OCI-LY7 (cell line): ENCODE data around the gene SLC31A1. TPM values are rescaled to one million over a fixed set of nuclear protein-coding genes. Genes with fewer than 3 reads are reported as not detected.

Source experiments
- BruUV-seq: library from RNA; stranded (reverse); fragments of 400-500 nt; replicated peaks from 2 replicates; lab custom pipeline; 2021; lab: Mats Ljungman, UMichigan
- CTCF ChIA-PET: fragments of 300-600 bp; sonication (Branson Sonifier 250); formaldehyde crosslinking; loops from one replicate; lab custom pipeline; 2022; ENCODE audit warnings: antibody characterized with exemption; ENCODE audit not compliant: unreplicated experiment; lab: Charles Lee
- POLR2A ChIA-PET: fragments of 300-600 bp; sonication (Branson Sonifier 250); formaldehyde crosslinking; loops from one replicate; lab custom pipeline; 2022; ENCODE audit warnings: antibody characterized with exemption; lab: Charles Lee
- DNase-seq: peaks from one replicate; pipeline ENCODE4 v3.0.0-alpha.2; 2015; ENCODE audit warnings: low spot score
- H2AFZ ChIP-seq: fragments of 200-600 bp; sonication (generic), shearing (Covaris generic); 2 replicates; pipeline ENCODE4 v1.6.1; 2014; ENCODE audit warnings: mild to moderate bottlenecking, antibody characterized with exemption, low read length, moderate library complexity
- H3K27ac ChIP-seq: fragments of 200-600 bp; sonication (generic); 2 replicates; pipeline ENCODE4 v1.5.1; 2014; ENCODE audit warnings: mixed run types, low read depth, mild to moderate bottlenecking, moderate library complexity, low read length, inconsistent platforms; ENCODE audit not compliant: poor library complexity, severe bottlenecking
- H3K36me3 ChIP-seq: fragments of 200-600 bp; sonication (generic); 2 replicates; pipeline ENCODE4 v1.6.1; 2014; ENCODE audit warnings: mild to moderate bottlenecking, antibody characterized with exemption, low read length, moderate library complexity, mixed read lengths; ENCODE audit not compliant: insufficient read depth
- H3K4me1 ChIP-seq: fragments of 200-600 bp; sonication (generic); 2 replicates; pipeline ENCODE4 v1.5.1; 2014; ENCODE audit warnings: mild to moderate bottlenecking, low read length; ENCODE audit not compliant: insufficient read depth, poor library complexity, severe bottlenecking
- H3K4me2 ChIP-seq: fragments of 200-600 bp; sonication (generic); 2 replicates; pipeline ENCODE4 v1.6.1; 2014; ENCODE audit warnings: mild to moderate bottlenecking, low read length
- H3K4me3 ChIP-seq: fragments of 200-600 bp; sonication (generic); 2 replicates; pipeline ENCODE4 v1.5.1; 2014; ENCODE audit warnings: mild to moderate bottlenecking, low read depth, low read length; ENCODE audit not compliant: poor library complexity, severe bottlenecking
- H3K79me2 ChIP-seq: fragments of 200-600 bp; sonication (generic); 2 replicates; pipeline ENCODE4 v1.6.1; 2016; ENCODE audit warnings: low read depth, mild to moderate bottlenecking, low read length, moderate library complexity, mixed read lengths; ENCODE audit not compliant: insufficient read depth
- H3K9me2 ChIP-seq: fragments of 200-600 bp; sonication (generic); 2 replicates; pipeline ENCODE4 v1.6.1; 2016; ENCODE audit warnings: mild to moderate bottlenecking, low read length, mixed read lengths; ENCODE audit not compliant: insufficient read depth
- H3K9me3 ChIP-seq: fragments of 200-600 bp; sonication (generic); 2 replicates; pipeline ENCODE4 v1.6.1; 2014; ENCODE audit warnings: mild to moderate bottlenecking, mixed run types, low read length, mixed read lengths
- H4K20me1 ChIP-seq: fragments of 200-600 bp; sonication (generic); 2 replicates; pipeline ENCODE4 v1.6.1; 2014; ENCODE audit warnings: mild to moderate bottlenecking, antibody characterized with exemption, low read length, moderate library complexity, mixed read lengths; ENCODE audit not compliant: insufficient read depth
- EZH2phosphoT487 ChIP-seq: fragments of 200-600 bp; sonication (generic); IDR thresholded peaks from 2 replicates; pipeline ENCODE4 v1.6.1; 2018; ENCODE audit warnings: low read depth, borderline replicate concordance, mild to moderate bottlenecking, mixed run types, antibody characterized with exemption, low read length, moderate library complexity, mixed read lengths
- intact Hi-C: fragments of 100-400 bp; cut with micrococcal nuclease; formaldehyde crosslinking; loops from one replicate; pipeline ENCODE4 v1.10.0; 2022; ENCODE audit not compliant: unreplicated experiment
- total RNA-seq, 2 experiments: library from RNA; depleted of rRNA in 1 of 2; stranded (reverse); fragments of >200 nt in 1 of 2; shearing (Covaris generic) in 1 of 2; gene quantifications; 2 replicates each; pipeline ENCODE4 v1.2.3, GENCODE V29; 2014 to 2022
- TF ChIP-seq, protein P1 (sequence below): fragments of 200-600 bp; sonication (generic); conservative IDR thresholded peaks from 2 replicates; pipeline ENCODE4 v1.5.1; 2014; ENCODE audit warnings: mild to moderate bottlenecking, antibody characterized with exemption, low read length, moderate library complexity, mixed read lengths

The SLC31A1 gene
- total RNA-seq, 2 experiments from 2014 or later, result 3.9 to 16.7 TPM

DNA sequence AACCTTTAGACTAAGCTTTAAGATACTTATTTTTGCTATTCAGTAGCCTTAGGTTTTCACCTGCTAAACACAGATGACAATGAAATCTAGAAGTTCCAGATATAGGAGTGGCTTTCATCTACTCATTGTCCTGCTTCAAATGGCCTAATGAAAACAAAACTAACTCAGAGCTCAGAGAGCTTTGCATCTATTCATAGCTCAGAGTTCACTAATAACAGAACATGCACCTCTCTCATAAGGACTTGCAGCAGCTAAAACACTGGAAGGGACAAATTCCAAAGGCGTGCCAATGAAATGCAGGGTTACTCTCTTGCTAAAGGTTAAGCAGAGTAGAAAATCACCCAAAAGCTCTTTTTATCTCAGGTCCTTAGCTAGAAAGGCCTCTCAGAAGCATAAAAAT is 41.5 kb upstream of the SLC31A1 start:
- no peak for DNase-seq
- TF ChIP-seq, protein P1, sequence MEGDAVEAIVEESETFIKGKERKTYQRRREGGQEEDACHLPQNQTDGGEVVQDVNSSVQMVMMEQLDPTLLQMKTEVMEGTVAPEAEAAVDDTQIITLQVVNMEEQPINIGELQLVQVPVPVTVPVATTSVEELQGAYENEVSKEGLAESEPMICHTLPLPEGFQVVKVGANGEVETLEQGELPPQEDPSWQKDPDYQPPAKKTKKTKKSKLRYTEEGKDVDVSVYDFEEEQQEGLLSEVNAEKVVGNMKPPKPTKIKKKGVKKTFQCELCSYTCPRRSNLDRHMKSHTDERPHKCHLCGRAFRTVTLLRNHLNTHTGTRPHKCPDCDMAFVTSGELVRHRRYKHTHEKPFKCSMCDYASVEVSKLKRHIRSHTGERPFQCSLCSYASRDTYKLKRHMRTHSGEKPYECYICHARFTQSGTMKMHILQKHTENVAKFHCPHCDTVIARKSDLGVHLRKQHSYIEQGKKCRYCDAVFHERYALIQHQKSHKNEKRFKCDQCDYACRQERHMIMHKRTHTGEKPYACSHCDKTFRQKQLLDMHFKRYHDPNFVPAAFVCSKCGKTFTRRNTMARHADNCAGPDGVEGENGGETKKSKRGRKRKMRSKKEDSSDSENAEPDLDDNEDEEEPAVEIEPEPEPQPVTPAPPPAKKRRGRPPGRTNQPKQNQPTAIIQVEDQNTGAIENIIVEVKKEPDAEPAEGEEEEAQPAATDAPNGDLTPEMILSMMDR, result no peak
- no peak for TF ChIP-seq EZH2phosphoT487
- no peaks in the 10 kb centered on the region for H3K79me2 ChIP-seq
- intact Hi-C loops, result no loop called here
- CTCF ChIA-PET, result interaction anchor here (1.2 kb wide), 1 partner anchor 11 kb away, joined by 3 read pairs; no protein-coding TSS in a partner anchor
- H3K4me2 ChIP-seq, result no peak overlapping the region
- BruUV-seq, result no TSS peak
- no peaks in the 10 kb centered on the region for H4K20me1 ChIP-seq
- H2AFZ ChIP-seq, result no peak overlapping the region
- no peaks in the 10 kb centered on the region for H3K9me3 ChIP-seq
- H3K36me3 ChIP-seq, result peaks cover 96% of the 10 kb centered on the region
- H3K4me1 ChIP-seq, result no peaks in the 10 kb centered on the region
- no peak overlapping the region for H3K27ac ChIP-seq
- no peaks in the 10 kb centered on the region for H3K9me2 ChIP-seq
- POLR2A ChIA-PET, result interaction anchor here (1.2 to 2.3 kb wide), 3 partner anchors 11 to 41 kb away, joined by 4 to 9 read pairs (median 4); partner anchors contain the start of genes FKBP15 and SLC31A1
- no peak overlapping the region for H3K4me3 ChIP-seq

DNA sequence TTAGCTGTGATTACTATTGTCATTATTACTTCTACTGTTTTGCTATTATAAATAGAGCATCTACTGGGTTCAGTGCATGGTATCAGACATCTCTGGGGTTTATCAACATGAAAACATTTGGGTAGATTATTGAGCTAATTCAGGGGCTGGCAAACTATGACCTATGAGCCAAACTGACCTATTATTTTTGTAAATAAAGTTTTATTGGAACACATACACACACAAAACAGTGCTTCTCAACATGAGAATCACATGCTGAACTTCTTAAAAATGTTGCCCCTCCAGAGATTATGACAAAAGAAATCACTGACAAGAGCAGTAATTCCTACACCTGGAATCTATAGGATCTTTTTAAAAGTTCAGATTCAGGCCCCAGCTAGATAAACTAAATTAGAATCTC is 40.2 kb upstream of the SLC31A1 start:
- Histone ChIP-seq H2AFZ (no peak overlapping the region), H3K9me2 (no peaks in the 10 kb centered on the region), H3K4me1 (no peaks in the 10 kb centered on the region), H3K27ac (no peak overlapping the region), H4K20me1 (no peaks in the 10 kb centered on the region), H3K4me3 (no peak overlapping the region), H3K79me2 (no peaks in the 10 kb centered on the region), H3K36me3 (peaks cover 96% of the 10 kb centered on the region), H3K4me2 (no peak overlapping the region), H3K9me3 (no peaks in the 10 kb centered on the region)
- CTCF ChIA-PET, result no interaction called here
- POLR2A ChIA-PET, result interaction anchor here (0.5 to 2.3 kb wide), 2 partner anchors 10 to 185 kb away, joined by 3 to 9 read pairs; no protein-coding TSS in a partner anchor
- no peak for DNase-seq
- intact Hi-C loops, result no loop called here
- TF ChIP-seq EZH2phosphoT487, result no peak
- TF ChIP-seq, protein P1, result no peak
- BruUV-seq, result no TSS peak

DNA sequence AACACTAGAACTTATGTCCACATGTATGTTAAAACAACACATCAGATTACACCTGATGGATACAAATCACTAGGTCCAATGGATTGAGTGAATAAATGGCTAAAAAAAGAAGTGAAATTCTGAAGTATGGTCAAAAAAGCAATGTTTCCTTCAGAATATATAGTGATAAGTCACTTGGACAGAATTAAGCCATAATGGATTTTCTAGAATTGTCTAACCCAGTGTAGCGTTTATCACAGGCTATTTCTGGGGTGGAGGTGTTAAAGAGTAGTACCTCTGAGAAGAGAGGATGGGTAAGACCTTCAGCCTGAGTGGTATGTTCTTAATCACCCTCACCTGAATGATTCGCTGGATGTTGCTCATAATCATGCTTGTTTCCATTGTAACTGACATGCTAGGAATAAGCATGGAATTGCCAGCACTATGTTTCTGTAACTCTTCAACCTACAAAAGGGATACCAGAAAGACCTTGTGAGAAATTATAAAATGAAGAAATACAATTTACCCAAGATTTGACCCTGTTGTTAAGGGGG is 37.3 kb upstream of the SLC31A1 start:
- H3K9me3 ChIP-seq, result no peaks in the 10 kb centered on the region
- no peaks in the 10 kb centered on the region for H3K79me2 ChIP-seq
- no peak overlapping the region for H2AFZ ChIP-seq
- no peak overlapping the region for H3K27ac ChIP-seq
- H4K20me1 ChIP-seq, result no peaks in the 10 kb centered on the region; the same call in 1 of the 2 replicates
- no TSS peak for BruUV-seq
- POLR2A ChIA-PET, result no interaction called here
- H3K4me3 ChIP-seq, result no peak overlapping the region
- H3K4me2 ChIP-seq, result no peak overlapping the region
- intact Hi-C loops, result no loop called here
- H3K36me3 ChIP-seq, result peaks cover 96% of the 10 kb centered on the region
- CTCF ChIA-PET, result no interaction called here
- DNase-seq, result no peak
- no peaks in the 10 kb centered on the region for H3K4me1 ChIP-seq
- H3K9me2 ChIP-seq, result no peaks in the 10 kb centered on the region
- TF ChIP-seq EZH2phosphoT487, result no peak
- TF ChIP-seq, protein P1, result no peak
